NCI-H2227 (cell line): ENCODE measurements around the gene SPEM1.
"Not testable (repeated sequence)": the region's sequence is repeated elsewhere in the genome, so short reads cannot be mapped to it uniquely, and the experiment has no call there.

Experiments
- DNase-seq: peaks from one replicate; lab custom pipeline; 2025; ENCODE audit not compliant: unreplicated experiment; lab: John Stamatoyannopoulos, UW

The SPEM1 gene

DNA sequence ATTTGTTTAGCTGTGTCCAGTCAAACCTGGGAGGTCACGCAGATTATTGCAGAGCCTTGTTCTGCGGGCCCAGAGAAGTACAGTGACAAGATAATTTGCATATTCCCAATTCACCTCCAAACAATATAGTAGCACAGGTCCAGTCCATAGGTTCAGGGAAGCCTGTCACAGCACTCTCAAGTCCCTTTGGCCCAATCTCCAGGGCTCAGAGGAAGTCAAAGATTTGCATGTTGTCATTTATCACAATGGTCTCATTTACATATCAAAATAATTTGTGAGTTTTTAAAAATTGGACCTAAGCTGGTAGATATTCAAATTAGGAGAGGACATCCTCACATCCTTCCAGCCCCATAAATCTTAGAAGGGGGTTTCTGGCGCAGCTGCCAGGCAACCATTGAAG, 47.4 kb downstream of the SPEM1 start:
- no peak for DNase-seq

DNA sequence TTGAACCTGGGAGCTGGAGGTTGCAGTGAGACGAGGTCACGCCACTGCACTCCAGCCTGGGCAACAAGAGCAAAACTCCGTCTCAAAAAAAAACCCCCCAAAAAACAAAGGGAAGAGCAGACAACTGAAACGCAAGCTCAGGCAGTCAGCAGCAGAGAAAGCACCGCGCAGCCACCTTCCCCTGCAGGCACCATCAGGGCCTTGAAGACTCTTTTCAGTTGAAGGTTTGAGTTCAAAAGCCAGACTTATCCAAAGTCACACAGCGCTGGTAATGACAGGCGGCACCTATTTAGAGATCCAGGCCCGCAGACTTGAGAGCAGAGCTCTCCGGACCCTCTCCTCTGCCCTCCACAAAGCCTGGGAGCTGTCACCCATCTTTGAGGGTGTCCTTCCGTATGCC, 48.2 kb downstream of the SPEM1 start:
- DNase-seq: no peak

DNA sequence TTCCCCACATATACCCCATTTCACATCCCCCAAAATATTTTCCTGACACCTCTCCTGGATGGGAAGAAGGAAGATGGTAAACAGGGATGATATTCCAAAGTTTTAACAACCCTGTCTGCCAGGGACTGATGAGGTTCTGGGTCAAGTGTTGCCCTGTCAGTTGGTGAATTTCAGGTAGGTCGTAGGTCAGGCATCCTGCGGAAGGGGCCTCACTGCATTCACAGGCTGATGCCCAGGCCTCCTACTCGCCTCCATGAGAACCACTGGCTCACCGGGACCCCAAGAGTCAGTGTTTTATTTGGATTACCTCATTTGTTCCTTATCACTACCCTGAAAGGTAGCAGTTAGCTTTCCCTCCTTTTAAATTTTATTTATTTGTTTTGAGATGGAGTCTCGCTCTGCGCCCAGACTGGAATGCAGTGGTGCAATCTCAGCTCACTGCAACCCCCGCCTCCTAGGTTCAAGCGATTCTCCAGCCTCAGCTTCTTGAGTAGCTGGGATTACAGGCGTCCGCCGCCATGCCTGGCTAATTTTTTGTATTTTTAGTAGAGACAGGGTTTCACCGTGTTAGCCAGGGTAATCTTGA, 48.8 kb downstream of the SPEM1 start:
- DNase-seq: no peak

DNA sequence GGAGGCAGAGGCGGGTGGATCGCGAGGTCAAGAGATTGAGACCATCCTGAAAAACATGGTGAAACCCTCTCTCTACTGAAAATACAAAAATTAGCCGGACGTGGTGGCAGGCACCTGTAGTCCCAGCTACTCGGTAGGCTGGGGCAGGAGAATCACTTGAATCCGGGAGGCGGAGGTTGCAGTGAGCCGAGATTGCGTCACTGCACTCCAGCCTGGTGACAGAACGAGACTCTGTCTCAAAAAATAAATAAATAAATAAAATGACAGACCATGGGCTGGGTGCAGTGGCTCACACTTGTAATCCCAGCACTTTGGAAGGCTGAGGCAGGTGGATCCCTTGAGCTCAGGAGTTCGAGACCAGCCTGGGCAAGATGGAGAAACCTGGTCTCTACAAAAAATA, 49.7 kb downstream of the SPEM1 start:
- DNase-seq: not testable (repeated sequence)

DNA sequence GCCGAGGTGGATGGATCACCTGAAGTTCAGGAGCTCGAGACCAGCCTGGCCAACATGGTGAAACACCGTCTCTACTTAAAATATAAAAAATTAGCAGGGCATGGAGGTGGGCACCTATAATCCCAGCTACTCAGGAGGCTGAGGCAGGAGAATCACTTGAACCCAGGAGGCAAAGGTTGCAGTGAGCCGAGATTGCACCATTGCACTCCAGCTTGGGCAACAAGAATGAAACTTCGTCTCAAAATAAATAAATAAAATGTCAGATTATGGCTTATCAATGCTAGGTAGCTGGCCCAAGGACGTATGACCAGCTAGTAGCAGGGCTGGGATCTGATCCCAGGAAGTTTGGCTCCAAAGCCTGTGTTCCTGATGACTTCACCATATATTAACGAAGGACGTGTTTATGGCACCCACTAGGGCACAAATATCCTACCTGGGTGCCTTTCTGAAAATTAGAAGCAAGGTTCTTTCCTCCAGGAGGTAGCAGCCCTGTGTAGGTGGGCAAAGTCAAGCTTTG, 50.4 kb downstream of the SPEM1 start:
- DNase-seq: not testable (repeated sequence)
